Stimulated activated naive CD8-positive, alpha-beta T cell treated with anti-CD3 and anti-CD28 coated beads, Interleukin-15, Interleukin-2, amounts not matched to agents 100 ng/mL and 50 ng/mL, for 24 hours (primary cell): ENCODE results near the gene KRT73.

Source experiments
- H3K27ac Mint-ChIP-seq: one replicate; pipeline ENCODE4 v1.8.0; 2021; ENCODE audit warnings: mild to moderate bottlenecking, mixed read lengths
- H3K27me3 Mint-ChIP-seq: one replicate; pipeline ENCODE4 v1.8.0; 2021; ENCODE audit warnings: mixed read lengths
- H3K36me3 Mint-ChIP-seq: one replicate; pipeline ENCODE4 v1.8.0; 2021; ENCODE audit warnings: low read depth, mixed read lengths
- H3K4me1 Mint-ChIP-seq: one replicate; pipeline ENCODE4 v1.8.0; 2021; ENCODE audit warnings: low read depth, mixed read lengths
- H3K4me3 Mint-ChIP-seq: one replicate; pipeline ENCODE4 v1.8.0; 2021; ENCODE audit warnings: mild to moderate bottlenecking, mixed read lengths
- H3K9me3 Mint-ChIP-seq: one replicate; pipeline ENCODE4 v1.8.0; 2021; ENCODE audit warnings: mixed read lengths

Gene KRT73

DNA sequence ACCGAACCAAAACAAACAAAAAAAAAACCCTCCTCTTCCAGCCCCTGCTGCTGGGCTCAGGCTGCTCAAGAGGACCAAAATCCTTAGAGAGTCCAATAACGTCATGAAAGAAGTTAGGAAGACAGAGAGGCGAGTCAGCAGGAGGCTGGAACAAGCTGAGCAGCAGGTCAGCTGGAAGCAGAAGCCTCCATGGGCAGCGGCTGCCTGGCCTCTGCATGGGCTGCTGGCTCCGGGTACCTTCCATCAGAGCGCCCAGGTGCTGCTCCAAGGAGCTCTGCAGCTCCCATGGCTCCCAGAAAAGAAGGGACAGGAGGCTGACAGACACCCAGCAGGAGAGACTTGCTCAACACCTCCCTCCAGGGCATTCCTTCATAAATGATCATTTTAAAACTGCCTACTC is 36.9 kb upstream of the KRT73 start:
- Mint-ChIP-seq H3K27ac (no peak overlapping the region), H3K9me3 (no peaks in the 10 kb centered on the region), H3K36me3 (no peaks in the 10 kb centered on the region), H3K27me3 (no peaks in the 10 kb centered on the region), H3K4me3 (no peak overlapping the region), H3K4me1 (no peaks in the 10 kb centered on the region)

DNA sequence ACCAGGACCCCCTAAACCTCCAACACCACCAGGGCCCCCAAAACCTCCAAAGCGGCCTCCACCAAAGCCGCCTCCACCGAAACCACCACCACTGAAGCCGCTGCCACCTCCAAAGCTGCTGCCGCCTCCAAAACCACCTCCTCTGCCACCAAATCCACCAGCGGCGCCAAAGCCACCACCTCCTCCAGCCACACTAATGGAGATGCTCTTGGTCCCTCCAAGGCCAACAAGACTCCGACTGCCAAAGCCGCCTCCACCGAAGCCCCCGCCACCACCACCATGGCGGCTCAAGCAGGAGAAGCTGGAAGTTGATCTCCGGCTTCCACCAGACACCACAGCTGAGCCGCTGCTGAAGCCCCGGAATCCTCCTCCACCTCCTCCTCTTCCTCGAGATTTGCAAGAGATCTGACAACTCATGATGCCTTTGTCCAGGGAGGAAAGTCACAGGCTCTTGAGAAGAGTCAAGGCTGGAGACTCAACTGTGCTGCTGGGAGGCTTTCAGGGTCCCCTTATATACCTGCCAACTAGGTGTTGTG is 33.4 kb upstream of the KRT73 start, which contains the start of gene KRT2:
Gene KRT2 (minus strand): TSS at position 486 of the 536 bp plus-strand sequence. CDS start 69 bp downstream, at position 417.
- Mint-ChIP-seq H3K4me1 (peaks cover 24% of the 10 kb centered on the region), H3K27ac (no peak within 1 kb of the TSS), H3K4me3 (no peak within 1 kb of the TSS)

GRCh38 chr12:52650520-52651081 is 32.2 kb upstream of the KRT73 start:
- H3K4me1 Mint-ChIP-seq, result peaks cover 36% of the 10 kb centered on the region
- no peaks in the 10 kb centered on the region for H3K27me3 Mint-ChIP-seq
- H3K9me3 Mint-ChIP-seq, result no peaks in the 10 kb centered on the region
- H3K27ac Mint-ChIP-seq, result no peak overlapping the region
- H3K4me3 Mint-ChIP-seq, result no peak overlapping the region
- no peaks in the 10 kb centered on the region for H3K36me3 Mint-ChIP-seq

More for the DNA sequence above, 33.4 kb upstream of the KRT73 start, which contains the start of gene KRT2:
- Mint-ChIP-seq H3K36me3 (no peaks in the 10 kb centered on the region), H3K27me3 (no peaks in the 10 kb centered on the region), H3K9me3 (no peaks in the 10 kb centered on the region)

DNA sequence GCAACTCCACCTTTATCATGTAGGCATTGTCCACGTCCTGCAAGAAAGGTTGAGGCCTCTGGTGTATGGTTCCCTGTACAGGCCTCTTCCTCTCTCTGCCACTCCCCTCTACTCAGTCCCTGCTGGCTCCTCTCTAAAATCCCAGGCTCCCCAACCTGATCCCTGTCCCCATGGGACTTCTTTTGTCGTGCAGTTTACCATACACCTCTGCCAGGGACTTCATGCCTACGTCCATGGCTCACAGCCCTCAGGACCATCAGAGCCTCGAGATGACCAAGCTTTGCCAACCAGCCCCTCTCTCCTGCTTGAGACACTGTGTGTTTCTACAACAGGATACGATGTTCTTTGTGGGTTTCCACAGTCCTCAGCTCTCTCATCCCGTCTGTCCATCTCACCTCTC is 30.7 kb upstream of the KRT73 start:
- no peak overlapping the region for H3K27ac Mint-ChIP-seq
- no peak overlapping the region for H3K4me3 Mint-ChIP-seq
- no peaks in the 10 kb centered on the region for H3K9me3 Mint-ChIP-seq
- H3K4me1 Mint-ChIP-seq, result peaks cover 50% of the 10 kb centered on the region
- H3K27me3 Mint-ChIP-seq, result no peaks in the 10 kb centered on the region
- H3K36me3 Mint-ChIP-seq, result no peaks in the 10 kb centered on the region

GRCh38 chr12:52648012-52648550 is 29.7 kb upstream of the KRT73 start:
- Mint-ChIP-seq H3K27me3 (no peaks in the 10 kb centered on the region), H3K4me1 (peaks cover 50% of the 10 kb centered on the region), H3K36me3 (no peaks in the 10 kb centered on the region), H3K9me3 (no peaks in the 10 kb centered on the region), H3K27ac (no peak overlapping the region), H3K4me3 (no peak overlapping the region)

DNA sequence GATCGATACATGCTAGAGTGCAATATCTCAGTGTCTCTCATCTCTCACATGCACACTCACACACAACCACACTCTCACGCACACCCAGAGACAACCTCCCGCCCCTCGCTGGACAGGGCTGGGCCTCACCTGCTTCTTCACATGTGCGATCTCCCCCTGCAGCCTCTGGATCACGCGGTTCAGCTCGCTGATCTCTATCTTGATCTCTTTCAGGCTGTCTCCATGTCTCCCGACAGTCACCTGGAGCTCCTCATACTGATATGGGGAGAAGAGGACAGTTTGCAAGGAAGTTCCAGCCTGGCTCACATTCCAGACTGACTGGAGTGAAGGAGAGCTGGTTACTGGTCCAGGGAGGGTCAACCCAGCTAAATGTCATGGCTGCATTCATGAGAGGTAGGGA is 29.2 kb upstream of the KRT73 start:
- Mint-ChIP-seq H3K27me3 (no peaks in the 10 kb centered on the region), H3K9me3 (no peaks in the 10 kb centered on the region), H3K36me3 (no peaks in the 10 kb centered on the region), H3K4me3 (no peak overlapping the region), H3K4me1 (peaks cover 50% of the 10 kb centered on the region), H3K27ac (no peak overlapping the region)

DNA sequence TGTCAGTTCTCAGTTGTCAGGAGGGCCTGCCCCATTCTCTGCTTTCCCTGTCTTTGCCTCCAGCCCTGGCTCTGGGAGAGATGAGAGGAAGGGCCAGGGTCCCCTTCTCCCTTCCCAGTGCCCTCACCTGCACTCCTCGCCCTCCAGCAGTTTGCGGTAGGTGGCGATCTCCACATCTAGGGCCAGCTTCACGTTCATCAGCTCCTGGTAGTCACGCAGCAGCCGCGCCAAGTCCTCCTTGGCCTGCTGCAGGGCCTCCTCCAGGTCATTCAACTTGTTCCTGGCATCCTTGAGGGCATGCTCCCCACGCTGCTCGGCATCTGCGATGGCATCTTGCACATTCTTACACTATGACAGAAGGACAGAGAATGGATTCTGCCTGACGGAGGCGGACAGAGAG is 28.3 kb upstream of the KRT73 start:
- no peaks in the 10 kb centered on the region for H3K27me3 Mint-ChIP-seq
- peaks cover 56% of the 10 kb centered on the region for H3K4me1 Mint-ChIP-seq
- H3K9me3 Mint-ChIP-seq, result no peaks in the 10 kb centered on the region
- no peak overlapping the region for H3K4me3 Mint-ChIP-seq
- H3K27ac Mint-ChIP-seq, result no peak overlapping the region
- H3K36me3 Mint-ChIP-seq, result no peaks in the 10 kb centered on the region

DNA sequence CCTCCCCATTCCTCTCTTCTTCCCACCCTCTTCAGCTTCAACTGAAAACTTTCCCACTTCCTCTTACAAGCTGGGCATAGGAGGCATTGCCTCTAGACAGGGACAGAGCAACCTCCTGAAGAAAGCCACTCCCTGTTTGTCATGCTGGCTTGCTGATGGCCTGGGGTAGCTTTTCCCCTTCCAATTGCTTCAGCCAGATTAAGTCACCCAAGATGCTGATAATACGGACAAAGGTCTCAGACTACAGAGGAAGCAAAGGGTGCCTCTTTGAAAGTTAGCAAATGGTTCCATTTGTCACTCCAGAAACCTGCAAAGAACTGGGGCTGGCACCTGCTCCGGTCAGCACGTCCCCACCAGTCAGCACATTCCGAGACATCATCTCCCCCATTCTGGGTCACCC is 27.6 kb upstream of the KRT73 start:
- Mint-ChIP-seq H3K36me3 (no peaks in the 10 kb centered on the region), H3K9me3 (no peaks in the 10 kb centered on the region), H3K4me3 (no peak overlapping the region), H3K27ac (peak overlapping the region; percentile 15), H3K4me1 (peaks cover 59% of the 10 kb centered on the region), H3K27me3 (no peaks in the 10 kb centered on the region)

GRCh38 chr12:52645120-52645761 is 26.9 kb upstream of the KRT73 start:
- Mint-ChIP-seq H3K27me3 (no peaks in the 10 kb centered on the region), H3K27ac (peak overlapping the region; percentile 49), H3K4me1 (peaks cover 59% of the 10 kb centered on the region), H3K4me3 (peak overlapping the region; percentile 9), H3K9me3 (no peaks in the 10 kb centered on the region), H3K36me3 (no peaks in the 10 kb centered on the region)

GRCh38 chr12:52644078-52644415 is 25.7 kb upstream of the KRT73 start:
- Mint-ChIP-seq H3K9me3 (no peaks in the 10 kb centered on the region), H3K4me3 (no peak overlapping the region), H3K4me1 (peaks cover 55% of the 10 kb centered on the region), H3K36me3 (no peaks in the 10 kb centered on the region), H3K27ac (no peak overlapping the region), H3K27me3 (no peaks in the 10 kb centered on the region)

DNA sequence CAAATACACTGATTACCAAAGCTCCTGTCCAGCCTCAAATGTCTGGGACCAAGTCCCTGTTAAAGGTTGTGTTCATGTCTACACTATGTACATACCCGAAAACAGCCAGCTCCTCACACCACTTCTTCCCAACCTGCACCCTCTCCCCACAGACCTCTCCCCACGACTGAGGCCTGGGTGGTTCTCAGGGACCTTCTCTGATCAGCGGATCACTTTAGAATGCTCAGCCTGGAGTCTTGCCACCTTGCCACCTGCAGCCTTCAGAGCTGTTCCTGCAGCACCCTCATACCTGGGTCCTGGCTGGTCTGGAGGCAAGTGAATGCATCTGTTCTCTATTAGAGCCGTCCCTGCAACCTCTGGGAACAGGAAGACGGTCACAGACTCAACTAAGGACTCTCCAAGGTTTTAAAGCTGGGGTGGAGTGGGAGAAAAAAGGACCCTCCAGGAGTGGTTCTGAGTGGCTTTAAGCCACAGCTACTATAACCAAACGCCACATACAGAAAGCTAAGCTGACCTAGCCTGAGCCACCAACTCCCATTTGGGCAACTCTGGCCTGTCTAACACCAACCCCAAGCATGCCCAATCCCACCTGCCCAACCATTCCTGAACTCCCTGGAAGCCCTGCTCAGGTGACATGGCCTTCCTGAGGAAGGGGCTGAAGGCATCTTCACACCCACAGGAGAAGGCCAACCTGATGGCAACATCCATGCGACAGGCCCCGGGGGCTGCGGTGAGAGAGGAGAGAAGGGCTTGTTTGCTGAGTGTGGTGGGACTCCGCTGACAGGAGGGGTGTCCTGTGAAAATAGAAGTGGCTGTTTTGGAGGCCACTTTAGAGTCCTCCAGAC is 25.1 kb upstream of the KRT73 start:
- Mint-ChIP-seq H3K4me3 (no peak overlapping the region), H3K27me3 (no peaks in the 10 kb centered on the region), H3K36me3 (no peaks in the 10 kb centered on the region), H3K4me1 (peaks cover 50% of the 10 kb centered on the region), H3K9me3 (no peaks in the 10 kb centered on the region), H3K27ac (no peak overlapping the region)

DNA sequence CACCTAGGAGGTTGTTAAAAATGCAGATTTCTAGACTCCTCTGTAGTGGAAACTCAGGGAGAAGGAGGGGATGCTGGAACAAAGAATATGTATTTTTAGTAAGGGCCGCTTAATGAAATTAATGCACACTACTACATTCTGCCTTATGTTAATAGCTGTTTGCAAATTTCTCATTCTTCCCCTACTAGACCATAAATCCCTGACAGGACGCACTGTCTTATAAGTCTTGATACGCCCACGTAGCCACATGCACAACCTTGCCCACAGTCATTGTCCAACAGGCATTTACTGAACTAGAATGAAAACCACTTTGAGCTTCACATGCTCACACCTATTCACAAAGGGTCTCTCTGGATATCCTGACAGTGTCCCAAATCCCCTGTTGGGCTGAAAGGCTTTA is 23.1 kb upstream of the KRT73 start:
- H3K9me3 Mint-ChIP-seq, result no peaks in the 10 kb centered on the region
- H3K4me1 Mint-ChIP-seq, result peaks cover 32% of the 10 kb centered on the region
- no peaks in the 10 kb centered on the region for H3K36me3 Mint-ChIP-seq
- H3K27me3 Mint-ChIP-seq, result no peaks in the 10 kb centered on the region
- no peak overlapping the region for H3K4me3 Mint-ChIP-seq
- H3K27ac Mint-ChIP-seq, result no peak overlapping the region

DNA sequence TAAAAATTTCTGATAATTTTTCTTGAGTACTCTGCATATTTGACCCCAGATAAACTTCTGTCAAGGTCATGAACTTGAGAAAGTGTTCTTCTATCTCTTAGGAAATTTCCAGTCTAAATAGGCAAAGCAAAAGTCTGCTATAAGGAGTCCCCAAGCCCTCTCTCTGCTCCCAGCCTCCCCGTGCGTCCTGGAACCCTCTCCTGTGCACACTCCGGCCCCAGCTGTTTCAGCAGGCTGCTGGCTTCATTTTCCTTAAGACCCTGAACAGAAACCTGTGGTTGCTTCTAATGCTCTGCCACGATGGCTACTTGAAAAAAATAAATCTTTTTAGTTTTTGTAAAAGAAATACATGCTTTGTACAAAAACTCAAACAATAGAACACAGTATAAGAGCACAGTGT is 18.9 kb upstream of the KRT73 start:
- no peaks in the 10 kb centered on the region for H3K27me3 Mint-ChIP-seq
- no peak overlapping the region for H3K27ac Mint-ChIP-seq
- H3K9me3 Mint-ChIP-seq, result no peaks in the 10 kb centered on the region
- no peak overlapping the region for H3K4me3 Mint-ChIP-seq
- H3K4me1 Mint-ChIP-seq, result peaks cover 34% of the 10 kb centered on the region
- no peaks in the 10 kb centered on the region for H3K36me3 Mint-ChIP-seq

- no peak overlapping the region for H3K4me3 Mint-ChIP-seq
- H3K27me3 Mint-ChIP-seq, result no peaks in the 10 kb centered on the region
- no peaks in the 10 kb centered on the region for H3K9me3 Mint-ChIP-seq
- peaks cover 36% of the 10 kb centered on the region for H3K4me1 Mint-ChIP-seq
- no peaks in the 10 kb centered on the region for H3K36me3 Mint-ChIP-seq
- H3K27ac Mint-ChIP-seq, result no peak overlapping the region
Observed at GRCh38 chr12:52636592-52637258, 18.4 kb upstream of the KRT73 start.
